GM12872 (cell line): ENCODE measurements around the gene SPCS1.

Experiments used
- TF ChIP-seq, protein P1 (sequence below): IDR thresholded peaks from 3 replicates; pipeline ENCODE4 v1.5.1; 2011; ENCODE audit warnings: low read depth, mild to moderate bottlenecking, low read length, moderate library complexity; ENCODE audit not compliant: insufficient read depth

SPCS1 gene

DNA sequence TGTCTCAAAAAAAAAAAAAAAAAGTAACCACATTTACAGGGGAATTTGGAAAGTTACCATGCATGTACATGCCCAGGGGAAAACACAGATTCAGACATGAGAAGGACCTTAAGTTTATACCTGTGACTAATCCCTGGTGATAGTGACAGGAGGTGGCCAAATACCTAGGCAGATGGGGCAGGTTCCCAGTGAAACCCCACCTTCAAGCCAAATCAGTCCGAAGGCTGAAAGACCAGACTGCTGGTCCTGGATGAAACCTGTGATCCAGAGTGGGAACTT is 15.8 kb downstream of the SPCS1 start:
- TF ChIP-seq, protein P1, sequence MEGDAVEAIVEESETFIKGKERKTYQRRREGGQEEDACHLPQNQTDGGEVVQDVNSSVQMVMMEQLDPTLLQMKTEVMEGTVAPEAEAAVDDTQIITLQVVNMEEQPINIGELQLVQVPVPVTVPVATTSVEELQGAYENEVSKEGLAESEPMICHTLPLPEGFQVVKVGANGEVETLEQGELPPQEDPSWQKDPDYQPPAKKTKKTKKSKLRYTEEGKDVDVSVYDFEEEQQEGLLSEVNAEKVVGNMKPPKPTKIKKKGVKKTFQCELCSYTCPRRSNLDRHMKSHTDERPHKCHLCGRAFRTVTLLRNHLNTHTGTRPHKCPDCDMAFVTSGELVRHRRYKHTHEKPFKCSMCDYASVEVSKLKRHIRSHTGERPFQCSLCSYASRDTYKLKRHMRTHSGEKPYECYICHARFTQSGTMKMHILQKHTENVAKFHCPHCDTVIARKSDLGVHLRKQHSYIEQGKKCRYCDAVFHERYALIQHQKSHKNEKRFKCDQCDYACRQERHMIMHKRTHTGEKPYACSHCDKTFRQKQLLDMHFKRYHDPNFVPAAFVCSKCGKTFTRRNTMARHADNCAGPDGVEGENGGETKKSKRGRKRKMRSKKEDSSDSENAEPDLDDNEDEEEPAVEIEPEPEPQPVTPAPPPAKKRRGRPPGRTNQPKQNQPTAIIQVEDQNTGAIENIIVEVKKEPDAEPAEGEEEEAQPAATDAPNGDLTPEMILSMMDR: no peak

DNA sequence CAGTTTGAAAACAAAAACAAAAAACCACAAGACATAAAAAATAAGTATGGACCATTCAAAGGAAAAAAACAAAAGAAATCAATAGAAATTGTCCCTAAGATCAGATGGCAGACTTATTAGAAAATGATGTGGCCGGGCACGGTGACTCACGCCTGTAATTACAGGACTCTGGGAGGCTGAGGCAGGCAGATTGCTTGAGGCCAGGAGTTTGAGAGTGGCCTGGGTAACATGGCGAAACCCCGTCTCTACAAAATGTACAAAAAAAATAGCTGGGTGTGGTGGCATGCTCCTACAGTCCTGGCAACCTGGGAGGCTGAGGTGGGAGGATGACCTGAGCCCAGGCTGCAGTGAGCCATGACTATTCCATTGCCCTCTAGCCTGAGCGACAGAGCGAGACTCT is 16.6 kb downstream of the SPCS1 start:
- TF ChIP-seq, protein P1: no peak

DNA sequence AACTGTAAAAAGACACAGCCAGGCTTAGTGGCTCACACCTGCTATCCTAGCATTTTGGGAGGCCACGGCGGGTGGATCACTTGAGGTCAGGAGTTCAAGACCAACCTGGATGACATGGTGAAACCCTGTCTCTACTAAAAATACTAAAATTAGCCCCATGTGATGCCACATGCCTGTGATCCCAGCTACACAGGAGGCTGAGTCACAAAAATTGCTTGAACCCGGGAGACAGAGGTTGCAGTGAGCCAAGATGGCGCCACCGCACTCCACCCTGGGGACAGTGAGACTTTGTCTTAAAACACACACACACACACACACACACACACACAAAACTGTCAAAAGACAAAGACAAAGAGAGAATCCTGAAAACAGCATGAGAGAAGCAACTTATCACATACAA is 18.0 kb downstream of the SPCS1 start:
- TF ChIP-seq, protein P1: no peak

DNA sequence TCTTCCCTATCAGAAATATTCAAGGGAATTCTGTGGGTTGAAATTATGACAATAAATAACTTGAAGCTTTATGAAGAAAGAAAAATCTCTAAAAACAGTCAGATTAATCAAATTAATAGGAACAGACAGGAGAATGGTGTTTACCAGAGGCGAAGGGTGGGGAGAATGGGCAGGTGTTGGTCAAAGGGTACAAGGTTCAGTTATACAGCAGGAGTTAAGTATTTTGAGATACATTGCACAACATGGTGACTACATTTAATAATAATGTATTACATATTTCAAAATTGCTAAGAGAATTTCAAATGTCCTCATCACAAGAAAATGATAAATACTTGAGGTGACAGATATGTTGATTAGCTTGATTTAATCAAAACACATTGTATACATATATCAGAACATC is 18.6 kb downstream of the SPCS1 start:
- TF ChIP-seq, protein P1: no peak

DNA sequence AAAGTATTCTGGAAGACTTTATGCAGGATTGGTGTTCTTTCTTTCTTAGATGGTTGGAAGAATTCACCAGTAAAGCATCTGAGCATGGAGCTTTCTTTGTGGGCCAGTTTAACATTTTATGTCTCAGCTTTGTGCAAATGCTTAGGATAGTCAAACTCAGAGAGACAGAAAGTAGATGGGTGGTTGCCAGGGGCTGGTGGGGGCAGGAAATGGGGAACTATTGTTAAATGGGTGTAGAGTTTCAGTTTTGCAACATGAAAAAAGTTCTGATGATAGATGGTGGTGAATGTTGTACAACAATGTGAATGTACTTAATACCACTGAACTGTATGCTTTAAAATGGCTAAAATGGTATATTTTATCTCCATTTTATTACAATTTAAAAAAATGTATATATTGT is 24.8 kb downstream of the SPCS1 start:
- TF ChIP-seq, protein P1: no peak

DNA sequence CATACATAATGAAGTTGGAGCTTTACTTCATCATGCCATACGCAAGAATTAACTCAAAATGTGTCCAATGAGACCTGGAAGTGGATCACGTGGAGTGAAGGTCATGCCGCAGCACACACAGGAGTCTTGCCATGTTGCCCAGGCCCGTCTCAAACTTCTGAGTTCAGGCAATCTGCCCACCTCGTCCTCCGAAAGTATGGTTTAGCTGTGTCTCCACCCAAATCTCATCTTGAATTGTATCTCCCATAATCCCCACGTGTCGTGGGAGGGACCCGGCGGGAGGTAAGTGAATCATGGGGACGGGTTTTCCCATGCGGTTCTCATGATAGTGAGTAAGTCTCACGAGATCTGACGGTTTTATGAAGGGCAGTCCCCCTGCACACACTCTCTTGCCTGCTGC is 25.7 kb downstream of the SPCS1 start:
- TF ChIP-seq, protein P1: no peak

DNA sequence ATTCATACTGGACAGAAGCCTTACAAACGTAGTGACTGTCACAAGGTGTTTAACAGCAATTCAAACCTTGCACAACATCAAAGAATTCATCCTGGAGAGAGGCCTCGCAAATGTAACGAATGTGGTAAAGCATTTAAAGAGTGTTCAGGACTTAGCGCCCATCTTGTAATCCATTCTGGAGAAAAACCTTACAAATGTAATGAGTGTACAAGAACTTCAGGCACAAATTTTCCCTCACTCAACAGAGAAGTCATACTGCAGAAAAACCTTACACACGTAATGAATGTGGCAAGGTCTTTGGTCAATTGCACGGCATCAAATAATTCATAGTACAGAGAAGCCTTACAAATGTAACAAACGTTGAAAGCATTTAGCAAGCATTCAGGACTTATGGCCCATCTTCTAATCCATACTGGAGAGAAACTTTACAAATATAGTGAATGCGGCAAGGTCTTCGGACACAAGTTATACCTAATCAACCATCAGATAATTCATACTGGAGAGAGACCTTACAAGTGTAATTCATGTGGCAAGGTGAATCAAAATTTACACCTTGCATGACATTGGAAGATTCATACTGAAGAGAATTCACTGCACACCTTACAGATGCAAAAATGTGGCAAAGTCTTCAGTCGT is 27.5 kb downstream of the SPCS1 start:
- TF ChIP-seq, protein P1: no peak

DNA sequence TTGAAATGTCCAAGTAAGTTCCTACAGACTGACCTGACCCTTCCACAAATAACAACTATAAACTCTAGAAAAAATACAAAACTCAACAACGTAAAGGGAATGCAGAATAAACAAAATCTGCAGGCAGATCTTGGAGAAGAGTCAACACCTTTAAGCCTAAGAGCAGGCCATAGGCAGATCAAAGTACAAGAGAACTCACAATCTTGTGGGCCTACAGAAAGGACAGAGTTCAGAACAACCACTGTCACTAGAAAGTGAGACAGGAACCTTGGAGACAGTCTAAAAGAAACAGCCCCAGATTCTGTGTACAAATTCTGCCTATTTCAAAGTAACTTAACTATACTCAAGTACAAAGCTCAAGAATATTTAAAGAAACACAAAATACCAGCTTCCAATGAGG is 33.8 kb downstream of the SPCS1 start:
- TF ChIP-seq, protein P1: no peak
